K562 (cell line): Measurements from ENCODE around the gene CD36. TPM values are rescaled to one million over a fixed set of nuclear protein-coding genes. Genes with fewer than 3 reads are reported as not detected.

ENCODE experiments used
- ATAC-seq: fragments of 200-7000 bp; cut with Tn5 transposase; 3 replicates; pipeline ENCODE4 v1.9.1; 2020; ENCODE audit warnings: moderate library complexity
- BruUV-seq: library from RNA; stranded (reverse); fragments of 400-500 nt; replicated peaks from 2 replicates; lab custom pipeline; 2021; lab: Mats Ljungman, UMichigan
- CTCF ChIA-PET: fragments of 300-600 bp; formaldehyde crosslinking; extraction: SDS; loops from one replicate; lab custom pipeline; 2021; ENCODE audit warnings: low intra/inter-chr PET ratio; lab: Yijun Ruan, JAX
- POLR2A ChIA-PET: fragments of 300-600, 350-650 bp; sonication (Branson Sonifier 250); formaldehyde crosslinking; extraction: SDS; loops from one replicate; lab custom pipeline; 2021; ENCODE audit warnings: antibody characterized with exemption, inconsistent platforms; lab: Yijun Ruan, JAX
- DNase-seq, 4 experiments: peaks; one replicate each; pipeline versions ENCODE4 v3.0.0 to v3.0.0-alpha.2; 2011 to 2018; ENCODE audit warnings: low spot score in 3 of 4, mixed read lengths in 3 of 4; ENCODE audit errors: extremely low read depth in 1 of 4
- FAIRE-seq: peaks from 2 replicates; lab custom pipeline; 2011; peaks lifted over from hg19 to GRCh38; lab: Jason Lieb, UNC
- H2AFZ ChIP-seq: 2 replicates; pipeline ENCODE4 v1.6.0; 2011; ENCODE audit warnings: low read depth, low read length, control low read depth, inconsistent platforms
- H3K27ac ChIP-seq: fragments of 200-600 bp; 3 replicates; pipeline ENCODE4 v1.8.0; 2011; ENCODE audit warnings: low read depth, mild to moderate bottlenecking, control low read depth, inconsistent platforms, low read length, moderate library complexity, mixed read lengths; ENCODE audit errors: extremely low read depth
- H3K27me3 ChIP-seq, 2 experiments: fragments of 300-600 bp in 1 of 2; 2 replicates in 1 of 2; 3 replicates in 1 of 2; pipeline versions ENCODE4 v1.6.0 to v1.8.0; 2011; ENCODE audit warnings: inconsistent platforms in 2 of 2, low read length in 2 of 2, mild to moderate bottlenecking in 1 of 2, mixed read lengths in 1 of 2, moderate library complexity in 1 of 2; ENCODE audit not compliant: control insufficient read depth in 2 of 2, insufficient read depth in 2 of 2
- H3K36me3 ChIP-seq: fragments of 300-600 bp; 3 replicates; pipeline ENCODE4 v1.8.0; 2011; ENCODE audit warnings: mild to moderate bottlenecking, low read length, inconsistent platforms; ENCODE audit not compliant: control insufficient read depth, insufficient read depth
- H3K4me1 ChIP-seq, 2 experiments: fragments of 200-600 bp in 1 of 2; replicated peaks in 1 of 2; 2 replicates in 1 of 2; 3 replicates in 1 of 2; pipeline versions ENCODE4 v1.5.1 to v1.8.0; 2011; ENCODE audit warnings: inconsistent platforms in 2 of 2, low read length in 2 of 2, mild to moderate bottlenecking in 1 of 2, mixed read lengths in 1 of 2, moderate library complexity in 1 of 2; ENCODE audit not compliant: control insufficient read depth in 2 of 2, insufficient read depth in 2 of 2
- H3K4me2 ChIP-seq: 2 replicates; pipeline ENCODE4 v1.6.1; 2011; ENCODE audit warnings: low read length, control low read depth, inconsistent platforms, mixed read lengths; ENCODE audit not compliant: insufficient read depth
- H3K4me3 ChIP-seq: fragments of 200-600 bp; sonication (generic), shearing (Covaris generic); 2 replicates; pipeline ENCODE4 v1.5.1; 2016; ENCODE audit warnings: control low read depth, inconsistent platforms
- H3K79me2 ChIP-seq: fragments of 200-600 bp; 3 replicates; pipeline ENCODE4 v1.8.0; 2011; ENCODE audit warnings: low read length, inconsistent platforms; ENCODE audit not compliant: control insufficient read depth, insufficient read depth
- H3K9ac ChIP-seq, 2 experiments: 2 replicates each; pipeline versions ENCODE4 v1.6.0 to v1.6.1; 2011; ENCODE audit warnings: low read depth in 2 of 2, low read length in 2 of 2, control low read depth in 1 of 2, inconsistent platforms in 1 of 2, mild to moderate bottlenecking in 1 of 2, mixed read lengths in 1 of 2; ENCODE audit not compliant: insufficient read depth in 1 of 2
- H3K9me1 ChIP-seq: one replicate; pipeline ENCODE4 v1.6.0; 2011; ENCODE audit warnings: inconsistent platforms, mild to moderate bottlenecking, low read length, moderate library complexity; ENCODE audit not compliant: control insufficient read depth, insufficient read depth
- H3K9me3 ChIP-seq: replicated peaks from 2 replicates; pipeline ENCODE4 v1.5.1; 2011; ENCODE audit warnings: low read depth, low read length, inconsistent platforms; ENCODE audit not compliant: control insufficient read depth, insufficient read depth
- H4K20me1 ChIP-seq: replicated peaks from 2 replicates; pipeline ENCODE4 v1.6.1; 2011; ENCODE audit warnings: low read length, inconsistent platforms, mixed read lengths; ENCODE audit not compliant: control insufficient read depth, insufficient read depth
- CHCHD3 ChIP-seq: fragments of 250-450 bp; sonication (Bioruptor Pico); IDR thresholded peaks from 2 replicates; pipeline ENCODE4 v2.1.2; 2022; ENCODE audit warnings: mild to moderate bottlenecking
- TFAM ChIP-seq: fragments of 250-450 bp; sonication (Bioruptor Pico); conservative IDR thresholded peaks from 2 replicates; pipeline ENCODE4 v1.5.0; 2021; ENCODE audit warnings: mild to moderate bottlenecking, moderate library complexity
- ZNF830 ChIP-seq: fragments of 250-450 bp; sonication (Bioruptor Pico); IDR thresholded peaks from 2 replicates; pipeline ENCODE4 v1.5.0; 2021; ENCODE audit warnings: mild to moderate bottlenecking
- WGBS: fragments of 100-300 bp; shearing (Covaris generic); methylation state at CpG from one replicate; pipeline ENCODE4 v1.1.6; 2016; ENCODE audit warnings: low coverage, mixed read lengths; ENCODE audit not compliant: insufficient coverage; ENCODE audit errors: missing lambda C conversion rate; 5-methylcytosine and 5-hydroxymethylcytosine counted together
- in situ Hi-C: fragments of 300-500 bp; cut with MboI; formaldehyde crosslinking; loops from 4 replicates; pipeline ENCODE4 v1.15.0; 2018; ENCODE audit warnings: inconsistent platforms, mixed read lengths
- intact Hi-C: fragments of 100-400 bp; cut with micrococcal nuclease; formaldehyde crosslinking; loops from 2 replicates; pipeline ENCODE4 v1.14.2; 2022
- polyA plus RNA-seq, 8 experiments: library from polyadenylated mRNA; depleted of rRNA in 4 of 8; stranded (reverse) in 5 of 8; unstranded in 3 of 8; fragments of >200 nt; fragmentation: Nextera tagmentation in 2 of 8; fragmentation: Illumina TruSeq in 1 of 8; extraction: Ambion mirVana in 2 of 8; extraction: Trizol in 1 of 8; gene quantifications; 2 replicates each; pipeline versions ENCODE4 v1.2.1 to v1.2.3, GENCODE V29; 2011 to 2014; ENCODE audit warnings: inconsistent platforms in 1 of 8, missing spikeins in 1 of 8
- total RNA-seq, 7 experiments: library from RNA; depleted of rRNA in 6 of 7; stranded (reverse); fragments of >200 nt in 6 of 7; fragmentation: Illumina TruSeq in 2 of 7; extraction: Trizol in 2 of 7; gene quantifications; 2 replicates each; pipeline versions ENCODE4 v1.2.1 to v1.2.3, GENCODE V29; 2011 to 2021; ENCODE audit warnings: low replicate concordance in 1 of 7
- TF ChIP-seq, protein P1 (sequence below): sonication (generic); formaldehyde crosslinking; IDR thresholded peaks from 2 replicates; pipeline ENCODE4 v1.8.0; 2023; ENCODE audit warnings: mild to moderate bottlenecking, missing genetic modification reagents

Gene CD36
- total and polyA plus RNA-seq, 9 of the 15 experiments (the other 6 are each of a cell fraction or from before 2014, with no cell fraction given): 0.09 to 4.0 (median 0.42) TPM

DNA sequence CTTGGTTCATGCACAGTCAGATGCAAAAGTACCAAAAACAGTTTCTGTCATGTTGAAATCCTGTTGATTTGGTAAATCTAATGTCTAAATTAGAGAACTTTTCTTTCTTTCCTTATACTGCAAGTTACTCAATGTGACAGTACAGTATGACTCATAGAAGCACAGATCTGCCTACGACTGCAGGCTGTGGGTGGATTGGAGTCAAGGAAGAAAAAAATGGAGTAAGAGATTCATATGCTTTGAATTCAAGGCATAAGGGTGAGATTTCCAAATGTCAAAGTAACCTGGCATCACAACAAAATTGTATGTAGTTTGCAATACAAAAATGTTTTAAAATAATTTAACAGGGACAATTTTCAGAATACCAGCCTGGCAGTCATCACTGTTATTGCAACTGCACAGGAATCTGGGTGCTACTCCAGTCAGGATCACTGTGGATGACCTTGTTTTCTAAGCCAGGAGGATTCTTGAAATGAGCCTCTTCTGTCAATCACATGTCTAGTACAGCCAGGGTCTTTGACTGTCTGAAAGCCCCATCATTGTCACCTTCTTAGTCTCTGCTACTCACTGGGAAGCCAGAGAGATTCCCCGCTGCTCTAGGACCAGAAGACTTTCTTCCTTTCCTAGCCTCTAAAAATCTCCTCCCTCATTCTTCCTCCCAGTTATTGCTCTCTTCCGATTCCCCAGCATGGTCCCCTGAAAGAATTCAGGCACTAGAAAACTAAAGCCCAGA, 83.6 kb downstream of the CD36 start:
- intact Hi-C loops (no loop called here), in situ Hi-C loops (no loop called here)
- no peak overlapping the region for H3K4me3 ChIP-seq
- no peaks in the 10 kb centered on the region for H3K9me3 ChIP-seq
- H3K9ac ChIP-seq: no peak overlapping the region
- TF ChIP-seq CHCHD3 (CRISPR knock-in tag): no peak
- no peak for TF ChIP-seq TFAM (CRISPR knock-in tag)
- TF ChIP-seq, protein P1, sequence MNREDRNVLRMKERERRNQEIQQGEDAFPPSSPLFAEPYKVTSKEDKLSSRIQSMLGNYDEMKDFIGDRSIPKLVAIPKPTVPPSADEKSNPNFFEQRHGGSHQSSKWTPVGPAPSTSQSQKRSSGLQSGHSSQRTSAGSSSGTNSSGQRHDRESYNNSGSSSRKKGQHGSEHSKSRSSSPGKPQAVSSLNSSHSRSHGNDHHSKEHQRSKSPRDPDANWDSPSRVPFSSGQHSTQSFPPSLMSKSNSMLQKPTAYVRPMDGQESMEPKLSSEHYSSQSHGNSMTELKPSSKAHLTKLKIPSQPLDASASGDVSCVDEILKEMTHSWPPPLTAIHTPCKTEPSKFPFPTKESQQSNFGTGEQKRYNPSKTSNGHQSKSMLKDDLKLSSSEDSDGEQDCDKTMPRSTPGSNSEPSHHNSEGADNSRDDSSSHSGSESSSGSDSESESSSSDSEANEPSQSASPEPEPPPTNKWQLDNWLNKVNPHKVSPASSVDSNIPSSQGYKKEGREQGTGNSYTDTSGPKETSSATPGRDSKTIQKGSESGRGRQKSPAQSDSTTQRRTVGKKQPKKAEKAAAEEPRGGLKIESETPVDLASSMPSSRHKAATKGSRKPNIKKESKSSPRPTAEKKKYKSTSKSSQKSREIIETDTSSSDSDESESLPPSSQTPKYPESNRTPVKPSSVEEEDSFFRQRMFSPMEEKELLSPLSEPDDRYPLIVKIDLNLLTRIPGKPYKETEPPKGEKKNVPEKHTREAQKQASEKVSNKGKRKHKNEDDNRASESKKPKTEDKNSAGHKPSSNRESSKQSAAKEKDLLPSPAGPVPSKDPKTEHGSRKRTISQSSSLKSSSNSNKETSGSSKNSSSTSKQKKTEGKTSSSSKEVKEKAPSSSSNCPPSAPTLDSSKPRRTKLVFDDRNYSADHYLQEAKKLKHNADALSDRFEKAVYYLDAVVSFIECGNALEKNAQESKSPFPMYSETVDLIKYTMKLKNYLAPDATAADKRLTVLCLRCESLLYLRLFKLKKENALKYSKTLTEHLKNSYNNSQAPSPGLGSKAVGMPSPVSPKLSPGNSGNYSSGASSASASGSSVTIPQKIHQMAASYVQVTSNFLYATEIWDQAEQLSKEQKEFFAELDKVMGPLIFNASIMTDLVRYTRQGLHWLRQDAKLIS (CRISPR knock-in tag): no peak
- TF ChIP-seq ZNF830 (CRISPR knock-in tag): no peak
- H3K4me2 ChIP-seq: no peak overlapping the region
- DNase-seq (no peak), FAIRE-seq (no peak), ATAC-seq (no peak)
- BruUV-seq: no TSS peak
- ChIA-PET CTCF (no interaction called here), POLR2A (no interaction called here)
- WGBS: 0% methylated on average over 3 of the region's 3 CpGs
- H3K36me3 ChIP-seq: no peaks in the 10 kb centered on the region
- no peaks in the 10 kb centered on the region for H3K27me3 ChIP-seq
- H3K79me2 ChIP-seq: no peaks in the 10 kb centered on the region
- no peak overlapping the region for H3K27ac ChIP-seq
- H2AFZ ChIP-seq: no peak overlapping the region
- no peaks in the 10 kb centered on the region for H3K9me1 ChIP-seq
- H3K4me1 ChIP-seq: no peaks in the 10 kb centered on the region
- no peaks in the 10 kb centered on the region for H4K20me1 ChIP-seq
